NCI-H1092 treated with DMSO at 0.1 percent for 48 hours (cell line): Measurements from ENCODE around the gene USP13.

Experiments
- DNase-seq: peaks from one replicate; lab custom pipeline; 2025; lab: John Stamatoyannopoulos, UW

USP13 gene

GRCh38 chr3:179701176-179701827, 48.5 kb downstream of the USP13 start:
- DNase-seq: no peak

GRCh38 chr3:179702271-179702947, 49.6 kb downstream of the USP13 start:
- DNase-seq: no peak

GRCh38 chr3:179703816-179704215, 51.0 kb downstream of the USP13 start:
- no peak for DNase-seq

- no peak for DNase-seq
Observed at GRCh38 chr3:179706233-179706632, 53.4 kb downstream of the USP13 start.

GRCh38 chr3:179710079-179710478, 57.2 kb downstream of the USP13 start:
- DNase-seq: no peak

GRCh38 chr3:179713643-179714090, 60.8 kb downstream of the USP13 start:
- no peak for DNase-seq

- DNase-seq: no peak
Observed at GRCh38 chr3:179715582-179715981, 62.7 kb downstream of the USP13 start.

GRCh38 chr3:179716226-179716625, 63.4 kb downstream of the USP13 start:
- DNase-seq: no peak

GRCh38 chr3:179716811-179717210, 64.0 kb downstream of the USP13 start:
- DNase-seq: no peak

GRCh38 chr3:179717219-179717618, 64.4 kb downstream of the USP13 start:
- no peak for DNase-seq

GRCh38 chr3:179719048-179719734, 66.4 kb downstream of the USP13 start:
- DNase-seq: no peak

- no peak for DNase-seq
Observed at GRCh38 chr3:179720196-179720595, 67.4 kb downstream of the USP13 start.

- DNase-seq: no peak
Observed at GRCh38 chr3:179723617-179724016, 70.8 kb downstream of the USP13 start.

- DNase-seq: no peak
Observed at GRCh38 chr3:179726075-179726699, 73.3 kb downstream of the USP13 start.

GRCh38 chr3:179729086-179729485, 76.2 kb downstream of the USP13 start:
- DNase-seq: no peak

- no peak for DNase-seq
Observed at GRCh38 chr3:179729981-179730380, 77.1 kb downstream of the USP13 start.

GRCh38 chr3:179730506-179730905, 77.7 kb downstream of the USP13 start:
- DNase-seq: no peak

- DNase-seq: no peak
Observed at GRCh38 chr3:179731544-179731943, 78.7 kb downstream of the USP13 start.

- DNase-seq: no peak
Observed at GRCh38 chr3:179732661-179733348, 80.0 kb downstream of the USP13 start.

- no peak for DNase-seq
Observed at GRCh38 chr3:179733797-179734196, 81.0 kb downstream of the USP13 start.

- DNase-seq: no peak
Observed at GRCh38 chr3:179734497-179735281, 81.8 kb downstream of the USP13 start.
